Activated CD8-positive, alpha-beta memory T cell treated with anti-CD3 and anti-CD28 coated beads for 1 hour (primary cell): ENCODE measurements around the gene GRIK4.

Experiments used
- DNase-seq, 2 donors: peaks; one replicate each; pipeline ENCODE4 v3.0.0-alpha.2; 2020; ENCODE audit warnings: low read depth in 1 of 2; ENCODE audit errors: extremely low read depth in 1 of 2

GRIK4 gene

GRCh38 chr11:120819437-120820365 lies 308.2 kb downstream of the GRIK4 start:
- no peak for DNase-seq

GRCh38 chr11:120823159-120823558 lies 311.6 kb downstream of the GRIK4 start:
- DNase-seq, result no peak

GRCh38 chr11:120824242-120824641 lies 312.7 kb downstream of the GRIK4 start:
- no peak for DNase-seq

GRCh38 chr11:120827198-120827597 lies 315.6 kb downstream of the GRIK4 start:
- DNase-seq, result no peak

- DNase-seq, result no peak
Measured at GRCh38 chr11:120827820-120828219, 316.3 kb downstream of the GRIK4 start.

GRCh38 chr11:120828847-120829246 lies 317.3 kb downstream of the GRIK4 start:
- no peak for DNase-seq

GRCh38 chr11:120830085-120830620 lies 318.6 kb downstream of the GRIK4 start:
- DNase-seq, result no peak

GRCh38 chr11:120832481-120833238 lies 321.1 kb downstream of the GRIK4 start:
- no peak for DNase-seq

- DNase-seq, result no peak
Measured at GRCh38 chr11:120834686-120835210, 323.2 kb downstream of the GRIK4 start.

- no peak for DNase-seq
Measured at GRCh38 chr11:120835601-120836228, 324.2 kb downstream of the GRIK4 start.

- no peak for DNase-seq
Measured at GRCh38 chr11:120837696-120838095, 326.1 kb downstream of the GRIK4 start.

GRCh38 chr11:120839201-120839600 lies 327.7 kb downstream of the GRIK4 start:
- DNase-seq, result no peak

- DNase-seq, result no peak
Measured at GRCh38 chr11:120839846-120840402, 328.4 kb downstream of the GRIK4 start.

- DNase-seq, result no peak
Measured at GRCh38 chr11:120840661-120841060, 329.1 kb downstream of the GRIK4 start.

GRCh38 chr11:120841074-120841473 lies 329.5 kb downstream of the GRIK4 start:
- DNase-seq, result no peak

- no peak for DNase-seq
Measured at GRCh38 chr11:120842195-120842594, 330.6 kb downstream of the GRIK4 start.

GRCh38 chr11:120853435-120853834 lies 341.9 kb downstream of the GRIK4 start:
- DNase-seq, result no peak

- DNase-seq, result no peak
Measured at GRCh38 chr11:120854988-120855387, 343.4 kb downstream of the GRIK4 start.

GRCh38 chr11:120857508-120857907 lies 346.0 kb downstream of the GRIK4 start:
- no peak for DNase-seq

GRCh38 chr11:120858740-120859139 lies 347.2 kb downstream of the GRIK4 start:
- DNase-seq, result no peak
